Esophagus squamous epithelium (tissue), 5 donors: ENCODE results near the gene MTR. TPM values are rescaled to one million over a fixed set of nuclear protein-coding genes. Genes with fewer than 3 reads are reported as not detected.

Experiments
- DNase-seq: peaks from one replicate; lab custom pipeline; 2025; lab: John Stamatoyannopoulos, UW
- H3K27ac ChIP-seq, 4 donors: fragments of 200-600 bp; sonication (generic); one replicate each; pipeline ENCODE4 v1.5.1; 2016 to 2019; ENCODE audit warnings: mild to moderate bottlenecking in 1 of 4
- H3K27me3 ChIP-seq, 4 donors: fragments of 200-600 bp; sonication (generic); 1 replicate in 3 of 4; 2 replicates in 1 of 4; pipeline versions ENCODE4 v1.5.1 to v1.6.0; 2017 to 2021; ENCODE audit warnings: antibody characterized with exemption in 1 of 4
- H3K36me3 ChIP-seq, 3 donors: fragments of 200-600 bp; sonication (generic); one replicate each; pipeline ENCODE4 v1.5.1; 2016 to 2019
- H3K4me1 ChIP-seq, 3 donors: fragments of 200-600 bp; sonication (generic); one replicate each; pipeline ENCODE4 v1.5.1; 2017 to 2019
- H3K4me3 ChIP-seq, 4 donors: fragments of 200-600 bp; sonication (generic); 1 replicate in 3 of 4; 2 replicates in 1 of 4; pipeline ENCODE4 v1.5.1; 2016 to 2019; ENCODE audit warnings: mild to moderate bottlenecking in 2 of 4, moderate library complexity in 1 of 4
- H3K9me3 ChIP-seq, 3 donors: fragments of 200-600 bp; sonication (generic); one replicate each; pipeline ENCODE4 v1.5.1; 2016 to 2019
- POLR2A ChIP-seq, 4 donors: fragments of 450-650 bp; IDR thresholded peaks; one replicate each; pipeline ENCODE4 v1.6.1; 2017; ENCODE audit warnings: antibody characterized with exemption in 4 of 4, mild to moderate bottlenecking in 4 of 4, moderate library complexity in 3 of 4
- WGBS, 2 donors: methylation state at CpG; one replicate each; pipeline ENCODE4 v1.1.5; 2018; 5-methylcytosine and 5-hydroxymethylcytosine counted together
- intact Hi-C: fragments of 100-400 bp; cut with DNase I; formaldehyde crosslinking; loops from one replicate; pipeline ENCODE4 v1.15.0; 2022
- total RNA-seq, 4 donors: library from RNA; depleted of rRNA; stranded (reverse); fragments of >200 nt; gene quantifications; one replicate each; pipeline ENCODE4 v1.1.0, GENCODE V29; 2016
- TF ChIP-seq, protein P1 (sequence below), 6 experiments: fragments of 450-650 bp in 4 of 6; fragments of 200-600 bp in 2 of 6; sonication (generic) in 2 of 6; IDR thresholded peaks; one replicate each; pipeline ENCODE4 v1.5.1; 2016 to 2019; ENCODE audit warnings: antibody characterized with exemption in 6 of 6, mild to moderate bottlenecking in 4 of 6, moderate library complexity in 4 of 6
- donor health status: DM: yes; HTN: yes; CAD: no.

Gene MTR
- total RNA-seq, 4 donors from 2014 or later, result 5.8 to 21.6 (median 9.1) TPM

DNA sequence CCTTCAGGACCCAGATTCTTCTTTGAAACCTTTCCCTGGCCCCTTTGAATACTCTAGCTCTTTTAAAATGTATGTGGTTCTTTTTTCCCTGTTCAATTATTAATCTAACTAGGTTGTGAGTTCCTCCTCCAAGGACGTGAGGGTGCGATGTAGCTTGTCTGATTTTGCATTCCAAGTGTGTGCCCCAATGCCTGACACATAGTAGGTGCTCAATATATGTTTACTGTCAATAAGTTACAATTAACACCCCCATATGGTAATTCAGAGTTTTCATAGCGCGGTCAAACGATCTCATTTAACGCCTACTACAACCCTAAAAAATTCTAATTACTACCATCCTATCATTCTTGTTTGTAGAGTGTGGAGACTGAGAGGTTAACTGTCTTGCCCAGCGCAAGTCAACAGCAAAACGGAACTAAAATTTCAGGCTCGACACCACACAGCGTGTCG is 482 bp upstream of the MTR start:
- H3K4me3 ChIP-seq, result peak overlapping the region; percentile 69 to 97 (median 81)
- DNase-seq, result no peak
- peaks cover 0 to 38% (median 9%) of the 10 kb centered on the region in 3 donors for H3K4me1 ChIP-seq
- H3K9me3 ChIP-seq, result no peaks in the 10 kb centered on the region
- H3K36me3 ChIP-seq, result no peaks in the 10 kb centered on the region
- 10 to 13% methylated on average over 11 of the region's 11 CpGs for WGBS, 2 donors
- H3K27ac ChIP-seq, result peak overlapping the region in 3 of 4 donors; percentile 94 to 96 (median 94)
- TF ChIP-seq, protein P1, sequence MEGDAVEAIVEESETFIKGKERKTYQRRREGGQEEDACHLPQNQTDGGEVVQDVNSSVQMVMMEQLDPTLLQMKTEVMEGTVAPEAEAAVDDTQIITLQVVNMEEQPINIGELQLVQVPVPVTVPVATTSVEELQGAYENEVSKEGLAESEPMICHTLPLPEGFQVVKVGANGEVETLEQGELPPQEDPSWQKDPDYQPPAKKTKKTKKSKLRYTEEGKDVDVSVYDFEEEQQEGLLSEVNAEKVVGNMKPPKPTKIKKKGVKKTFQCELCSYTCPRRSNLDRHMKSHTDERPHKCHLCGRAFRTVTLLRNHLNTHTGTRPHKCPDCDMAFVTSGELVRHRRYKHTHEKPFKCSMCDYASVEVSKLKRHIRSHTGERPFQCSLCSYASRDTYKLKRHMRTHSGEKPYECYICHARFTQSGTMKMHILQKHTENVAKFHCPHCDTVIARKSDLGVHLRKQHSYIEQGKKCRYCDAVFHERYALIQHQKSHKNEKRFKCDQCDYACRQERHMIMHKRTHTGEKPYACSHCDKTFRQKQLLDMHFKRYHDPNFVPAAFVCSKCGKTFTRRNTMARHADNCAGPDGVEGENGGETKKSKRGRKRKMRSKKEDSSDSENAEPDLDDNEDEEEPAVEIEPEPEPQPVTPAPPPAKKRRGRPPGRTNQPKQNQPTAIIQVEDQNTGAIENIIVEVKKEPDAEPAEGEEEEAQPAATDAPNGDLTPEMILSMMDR (IDR thresholded peaks at IDR 0.05), result no peak
- TF ChIP-seq POLR2A (IDR thresholded peaks at IDR 0.05), result no peak
- peaks cover 0 to 13% (median 0%) of the 10 kb centered on the region in 4 donors for H3K27me3 ChIP-seq
- intact Hi-C loops, result no loop called here

DNA sequence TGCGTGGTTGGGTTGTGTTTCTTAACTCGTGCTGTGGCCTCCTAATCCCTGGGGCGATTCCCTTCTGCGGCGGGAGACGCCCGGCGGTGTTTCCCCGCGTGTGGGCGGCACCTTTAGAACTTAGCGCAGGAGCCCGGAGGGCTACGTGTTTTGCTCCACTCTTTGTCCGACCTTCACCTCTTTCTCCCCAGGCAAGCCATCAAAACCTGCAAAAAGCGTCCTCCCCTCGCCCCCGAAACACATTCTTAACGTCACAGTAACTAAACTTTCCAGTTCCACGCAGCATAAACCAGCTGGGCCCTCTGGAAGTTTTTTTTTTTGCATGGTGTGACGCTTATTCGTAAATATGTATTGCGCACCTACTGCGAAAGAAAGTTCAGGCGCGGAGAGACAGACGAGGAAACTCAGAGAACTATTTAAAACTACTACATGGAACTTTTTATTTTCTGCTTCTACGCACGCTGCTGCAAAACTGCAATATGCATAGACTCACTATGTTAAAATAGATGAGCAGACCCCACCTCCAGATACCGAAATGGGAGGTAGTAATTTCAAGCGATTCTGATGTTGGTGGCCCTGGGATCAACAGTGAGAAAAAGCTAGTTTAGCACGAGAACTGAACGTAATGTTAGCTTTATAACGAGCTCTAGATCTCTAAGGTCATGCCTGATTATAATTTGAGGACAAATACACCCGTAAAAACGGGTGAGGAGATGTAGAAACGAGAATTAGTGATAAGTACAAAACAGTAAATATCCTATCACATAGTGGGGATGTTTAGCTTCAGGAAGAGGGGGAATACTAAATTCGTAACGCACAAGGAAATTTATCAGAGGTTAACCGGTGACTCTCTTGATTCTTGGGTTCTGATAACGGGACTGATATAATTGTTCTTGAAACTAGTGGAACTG is 920 bp downstream of the MTR start:
- WGBS, 2 donors, result 1 to 2% methylated on average over 25 to 41 of the region's 41 CpGs
- no peak for TF ChIP-seq POLR2A (IDR thresholded peaks at IDR 0.05)
- TF ChIP-seq, protein P1 (IDR thresholded peaks at IDR 0.05), result no peak
- no peaks in the 10 kb centered on the region for H3K36me3 ChIP-seq
- peak overlapping the region; percentile 69 to 97 (median 81) for H3K4me3 ChIP-seq
- peaks cover 0 to 13% (median 0%) of the 10 kb centered on the region in 4 donors for H3K27me3 ChIP-seq
- H3K9me3 ChIP-seq, result no peaks in the 10 kb centered on the region
- no peak for DNase-seq
- H3K27ac ChIP-seq, result peak overlapping the region; percentile 89 to 96 (median 94)
- intact Hi-C loops, result no loop called here
- H3K4me1 ChIP-seq, result peaks cover 0 to 52% (median 17%) of the 10 kb centered on the region in 3 donors

DNA sequence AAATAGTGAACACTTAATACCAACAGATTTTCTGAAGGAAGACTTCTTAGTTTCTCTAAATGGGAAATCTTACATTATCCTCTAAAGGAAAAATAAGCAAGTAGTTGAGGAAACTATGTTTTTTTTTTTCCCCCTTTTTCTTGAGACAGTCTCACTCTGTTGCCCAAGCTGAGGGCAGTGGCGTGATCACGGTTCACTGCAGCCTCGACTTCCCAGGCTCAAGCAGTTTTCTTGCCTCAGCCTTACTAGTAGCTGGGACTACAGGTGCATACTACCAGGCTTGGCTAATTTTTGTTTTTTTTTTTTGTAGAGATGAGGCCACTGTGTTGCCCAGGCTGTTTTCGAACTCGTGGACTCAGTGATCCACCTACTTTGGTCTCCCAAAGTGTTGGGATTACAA is 3.9 kb downstream of the MTR start:
- no peak overlapping the region for H3K4me3 ChIP-seq
- WGBS, 2 donors, result 90 to 91% methylated on average over 5 of the region's 5 CpGs
- H3K9me3 ChIP-seq, result no peaks in the 10 kb centered on the region
- H3K4me1 ChIP-seq, result peaks cover 0 to 55% (median 17%) of the 10 kb centered on the region in 3 donors
- no peak for DNase-seq
- H3K36me3 ChIP-seq, result peaks cover 0 to 9% (median 0%) of the 10 kb centered on the region in 3 donors
- intact Hi-C loops, result no loop called here
- TF ChIP-seq, protein P1 (IDR thresholded peaks at IDR 0.05), result no peak
- TF ChIP-seq POLR2A (IDR thresholded peaks at IDR 0.05), result no peak
- no peak overlapping the region for H3K27ac ChIP-seq
- H3K27me3 ChIP-seq, result no peaks in the 10 kb centered on the region

GRCh38 chr1:236800002-236800620 is 5.0 kb downstream of the MTR start:
- peak overlapping the region in 2 of 4 donors; percentile 15 to 54 for H3K27ac ChIP-seq
- peaks cover 0 to 14% (median 0%) of the 10 kb centered on the region in 3 donors for H3K36me3 ChIP-seq
- no peaks in the 10 kb centered on the region for H3K27me3 ChIP-seq
- DNase-seq, result no peak
- WGBS, 2 donors, result 30 to 51% methylated on average over 5 of the region's 5 CpGs
- intact Hi-C loops, result no loop called here
- peaks cover 0 to 50% (median 17%) of the 10 kb centered on the region in 3 donors for H3K4me1 ChIP-seq
- H3K9me3 ChIP-seq, result no peaks in the 10 kb centered on the region
- no peak overlapping the region for H3K4me3 ChIP-seq
- TF ChIP-seq, protein P1 (IDR thresholded peaks at IDR 0.05), result no peak
- no peak for TF ChIP-seq POLR2A (IDR thresholded peaks at IDR 0.05)
